Measurements from ENCODE around the gene NLRC5. TPM values are rescaled to one million over a fixed set of nuclear protein-coding genes. Genes with fewer than 3 reads are reported as not detected.
"Not testable (repeated sequence)": the region's sequence is repeated elsewhere in the genome, so short reads cannot be mapped to it uniquely, and the experiment has no call there.

The NLRC5 gene
- total RNA-seq, 1 donor from 2014 or later = 29.9 TPM

DNA sequence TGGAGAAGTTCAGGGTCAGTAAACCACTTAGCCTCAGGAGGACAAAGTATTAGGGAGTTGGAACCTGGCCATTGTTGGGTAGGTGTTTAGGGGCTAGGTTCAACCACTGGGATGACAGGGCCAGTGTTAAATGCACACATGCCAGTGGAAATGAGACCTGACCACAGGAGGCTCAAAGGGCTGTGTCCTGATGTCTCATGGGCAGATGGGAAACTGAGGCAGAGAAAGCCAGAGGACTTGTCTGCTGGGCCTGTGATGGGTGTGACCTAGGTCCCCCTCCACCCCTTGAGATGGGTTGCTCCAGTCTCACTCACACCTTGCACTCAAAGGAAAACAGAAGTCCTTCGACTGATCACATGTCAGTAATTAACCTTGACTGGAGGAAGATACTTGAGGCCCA, 119.1 kb downstream of the NLRC5 start:
- H3K79me2 ChIP-seq (ENCODE audit: insufficient read depth, low read length) = peaks cover 6% of the 10 kb centered on the region
- H3K27me3 ChIP-seq (ENCODE audit: insufficient read depth, low read length) = no peaks in the 10 kb centered on the region
- H3K27ac ChIP-seq (ENCODE audit: low read depth, low read length) = no peak overlapping the region
- Mint-ChIP-seq H3K36me3 (ENCODE audit: low read depth, unreplicated experiment) (no peaks in the 10 kb centered on the region), H3K27ac (ENCODE audit: unreplicated experiment) (no peak overlapping the region), H3K27me3 (ENCODE audit: low read depth, unreplicated experiment) (no peaks in the 10 kb centered on the region), H3K4me1 (ENCODE audit: low read depth, unreplicated experiment) (peaks cover 14% of the 10 kb centered on the region), H3K4me3 (ENCODE audit: unreplicated experiment) (no peak overlapping the region), H3K9me3 (ENCODE audit: unreplicated experiment) (no peaks in the 10 kb centered on the region)
- no peak overlapping the region for H2AFZ ChIP-seq (ENCODE audit: low read depth, low read length)
- no peak for FAIRE-seq
- H3K4me2 ChIP-seq (ENCODE audit: low read length) = no peak overlapping the region
- no peaks in the 10 kb centered on the region for H3K9me3 ChIP-seq (ENCODE audit: insufficient read depth, low read depth, low read length)
- peaks cover 7% of the 10 kb centered on the region for H3K4me1 ChIP-seq (ENCODE audit: insufficient read depth, low read length)
- no peaks in the 10 kb centered on the region for H3K36me3 ChIP-seq (ENCODE audit: insufficient read depth, low read length)
- peaks cover 44% of the 10 kb centered on the region for H4K20me1 ChIP-seq (ENCODE audit: insufficient read depth, low read length)
- no peak for DNase-seq (ENCODE audit: low read depth)
- TF ChIP-seq, protein P1, sequence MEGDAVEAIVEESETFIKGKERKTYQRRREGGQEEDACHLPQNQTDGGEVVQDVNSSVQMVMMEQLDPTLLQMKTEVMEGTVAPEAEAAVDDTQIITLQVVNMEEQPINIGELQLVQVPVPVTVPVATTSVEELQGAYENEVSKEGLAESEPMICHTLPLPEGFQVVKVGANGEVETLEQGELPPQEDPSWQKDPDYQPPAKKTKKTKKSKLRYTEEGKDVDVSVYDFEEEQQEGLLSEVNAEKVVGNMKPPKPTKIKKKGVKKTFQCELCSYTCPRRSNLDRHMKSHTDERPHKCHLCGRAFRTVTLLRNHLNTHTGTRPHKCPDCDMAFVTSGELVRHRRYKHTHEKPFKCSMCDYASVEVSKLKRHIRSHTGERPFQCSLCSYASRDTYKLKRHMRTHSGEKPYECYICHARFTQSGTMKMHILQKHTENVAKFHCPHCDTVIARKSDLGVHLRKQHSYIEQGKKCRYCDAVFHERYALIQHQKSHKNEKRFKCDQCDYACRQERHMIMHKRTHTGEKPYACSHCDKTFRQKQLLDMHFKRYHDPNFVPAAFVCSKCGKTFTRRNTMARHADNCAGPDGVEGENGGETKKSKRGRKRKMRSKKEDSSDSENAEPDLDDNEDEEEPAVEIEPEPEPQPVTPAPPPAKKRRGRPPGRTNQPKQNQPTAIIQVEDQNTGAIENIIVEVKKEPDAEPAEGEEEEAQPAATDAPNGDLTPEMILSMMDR (IDR thresholded peaks at IDR 0.05; ENCODE audit: insufficient read depth, low read depth, low read length) = no peak
- no peak overlapping the region for H3K9ac ChIP-seq (ENCODE audit: low read length)
- no peak overlapping the region for H3K4me3 ChIP-seq (ENCODE audit: insufficient read depth, low read depth, low read length)

GRCh38 chr16:57109259-57110105, 120.1 kb downstream of the NLRC5 start:
- H3K36me3 ChIP-seq (ENCODE audit: insufficient read depth, low read length); H3K79me2 ChIP-seq (ENCODE audit: insufficient read depth, low read length); H3K27me3 Mint-ChIP-seq (ENCODE audit: low read depth, unreplicated experiment); H3K4me3 ChIP-seq (ENCODE audit: insufficient read depth, low read depth, low read length); H3K9ac ChIP-seq (ENCODE audit: low read length); H3K27ac ChIP-seq (ENCODE audit: low read depth, low read length); DNase-seq (ENCODE audit: low read depth); H3K4me2 ChIP-seq (ENCODE audit: low read length); H2AFZ ChIP-seq (ENCODE audit: low read depth, low read length); H3K27me3 ChIP-seq (ENCODE audit: insufficient read depth, low read length); H3K27ac Mint-ChIP-seq (ENCODE audit: unreplicated experiment); FAIRE-seq; H3K9me3 Mint-ChIP-seq (ENCODE audit: unreplicated experiment); H3K4me3 Mint-ChIP-seq (ENCODE audit: unreplicated experiment); H3K36me3 Mint-ChIP-seq (ENCODE audit: low read depth, unreplicated experiment); H3K4me1 ChIP-seq (ENCODE audit: insufficient read depth, low read length); H3K9me3 ChIP-seq (ENCODE audit: insufficient read depth, low read depth, low read length): not testable (repeated sequence)
- H3K4me1 Mint-ChIP-seq (ENCODE audit: low read depth, unreplicated experiment) = peaks cover 12% of the 10 kb centered on the region
- H4K20me1 ChIP-seq (ENCODE audit: insufficient read depth, low read length) = peaks cover 49% of the 10 kb centered on the region

DNA sequence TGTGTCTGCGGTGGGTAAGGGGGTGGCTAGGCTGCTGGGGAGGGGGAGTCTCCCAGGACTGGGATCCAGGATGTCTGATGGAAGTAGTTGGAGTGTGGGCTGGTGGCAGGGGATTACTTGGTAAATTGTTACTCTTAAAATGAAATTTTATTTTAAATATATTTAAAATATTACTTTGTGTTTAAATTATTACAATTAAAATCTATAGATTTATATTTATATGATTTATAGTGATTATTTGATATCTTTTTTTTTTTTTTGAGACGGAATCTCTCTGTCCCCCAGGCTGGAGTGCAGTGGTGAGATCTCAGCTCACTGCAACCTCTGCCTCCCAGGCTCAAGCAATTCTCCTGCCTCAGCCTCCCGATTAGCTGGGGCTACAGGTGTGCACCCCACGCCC, 121.6 kb downstream of the NLRC5 start:
- Histone ChIP-seq H3K4me1 (ENCODE audit: insufficient read depth, low read length) (peaks cover 19% of the 10 kb centered on the region), H3K9me3 (ENCODE audit: insufficient read depth, low read depth, low read length) (no peaks in the 10 kb centered on the region), H3K27ac (ENCODE audit: low read depth, low read length) (no peak overlapping the region), H3K4me2 (ENCODE audit: low read length) (no peak overlapping the region), H3K79me2 (ENCODE audit: insufficient read depth, low read length) (peaks cover 6% of the 10 kb centered on the region), H3K9ac (ENCODE audit: low read length) (no peak overlapping the region), H2AFZ (ENCODE audit: low read depth, low read length) (no peak overlapping the region), H3K27me3 (ENCODE audit: insufficient read depth, low read length) (no peaks in the 10 kb centered on the region), H3K4me3 (ENCODE audit: insufficient read depth, low read depth, low read length) (no peak overlapping the region), H3K36me3 (ENCODE audit: insufficient read depth, low read length) (no peaks in the 10 kb centered on the region), H4K20me1 (ENCODE audit: insufficient read depth, low read length) (peaks cover 35% of the 10 kb centered on the region)
- no peak for DNase-seq (ENCODE audit: low read depth)
- no peak overlapping the region for H3K4me3 Mint-ChIP-seq (ENCODE audit: unreplicated experiment)
- peaks cover 10% of the 10 kb centered on the region for H3K4me1 Mint-ChIP-seq (ENCODE audit: low read depth, unreplicated experiment)
- H3K27ac Mint-ChIP-seq (ENCODE audit: unreplicated experiment) = no peak overlapping the region
- no peak for FAIRE-seq
- no peaks in the 10 kb centered on the region for H3K27me3 Mint-ChIP-seq (ENCODE audit: low read depth, unreplicated experiment)
- TF ChIP-seq, protein P1 (IDR thresholded peaks at IDR 0.05; ENCODE audit: insufficient read depth, low read depth, low read length) = no peak
- TF ChIP-seq EZH2 (IDR thresholded peaks at IDR 0.05; ENCODE audit: insufficient read depth, low read length) = no peak
- no peaks in the 10 kb centered on the region for H3K36me3 Mint-ChIP-seq (ENCODE audit: low read depth, unreplicated experiment)
- no peaks in the 10 kb centered on the region for H3K9me3 Mint-ChIP-seq (ENCODE audit: unreplicated experiment)
